Fibroblast of the conjunctiva (primary cell): ENCODE measurements around the gene RAB11FIP4.
A peak's percentile ranks its signal among the peaks of the same experiment; 100 is the strongest.

Source experiments
- DNase-seq: peaks from one replicate; pipeline ENCODE4 v3.0.0-alpha.2; 2010; ENCODE audit warnings: low read depth

Gene RAB11FIP4

GRCh38 chr17:31546650-31547049 is 155.2 kb downstream of the RAB11FIP4 start:
- DNase-seq, result no peak

- DNase-seq, result no peak
These were observed 157.2 kb downstream of the RAB11FIP4 start for GRCh38 chr17:31548709-31549108.

GRCh38 chr17:31549121-31549524 is 157.6 kb downstream of the RAB11FIP4 start:
- DNase-seq, result no peak

- peak; percentile 89 for DNase-seq
These were observed 158.3 kb downstream of the RAB11FIP4 start for GRCh38 chr17:31549525-31550388.

GRCh38 chr17:31550389-31551056 is 159.0 kb downstream of the RAB11FIP4 start:
- DNase-seq, result no peak

- DNase-seq, result no peak
These were observed 161.1 kb downstream of the RAB11FIP4 start for GRCh38 chr17:31552568-31552967.

- DNase-seq, result no peak
These were observed 162.0 kb downstream of the RAB11FIP4 start for GRCh38 chr17:31553506-31553905.

GRCh38 chr17:31554930-31555329 is 163.5 kb downstream of the RAB11FIP4 start:
- DNase-seq, result no peak

- no peak for DNase-seq
These were observed 165.6 kb downstream of the RAB11FIP4 start for GRCh38 chr17:31556969-31557645.

GRCh38 chr17:31558748-31559583 is 167.5 kb downstream of the RAB11FIP4 start:
- peak; percentile 41 for DNase-seq

- DNase-seq, result no peak
These were observed 168.4 kb downstream of the RAB11FIP4 start for GRCh38 chr17:31559584-31560501.

- DNase-seq, result no peak
These were observed 169.3 kb downstream of the RAB11FIP4 start for GRCh38 chr17:31560616-31561235.

GRCh38 chr17:31561469-31562375 is 170.2 kb downstream of the RAB11FIP4 start:
- no peak for DNase-seq

GRCh38 chr17:31562376-31562840 is 170.9 kb downstream of the RAB11FIP4 start:
- no peak for DNase-seq

GRCh38 chr17:31564291-31564690 is 172.8 kb downstream of the RAB11FIP4 start:
- no peak for DNase-seq

- no peak for DNase-seq
These were observed 173.4 kb downstream of the RAB11FIP4 start for GRCh38 chr17:31564883-31565301.

- no peak for DNase-seq
These were observed 174.2 kb downstream of the RAB11FIP4 start for GRCh38 chr17:31565652-31566051.

- DNase-seq, result no peak
These were observed 174.9 kb downstream of the RAB11FIP4 start for GRCh38 chr17:31566247-31566991.
